HepG2 (cell line): ENCODE measurements around the gene IAPP. TPM values are rescaled to one million over a fixed set of nuclear protein-coding genes. Genes with fewer than 3 reads are reported as not detected.

ENCODE experiments used
- ATAC-seq: fragments of 200-7000 bp; cut with Tn5 transposase; 3 replicates; pipeline ENCODE4 v1.9.1; 2020; ENCODE audit warnings: mild to moderate bottlenecking, moderate library complexity
- BruUV-seq: library from RNA; stranded (reverse); fragments of 400-500 nt; replicated peaks from 2 replicates; lab custom pipeline; 2021; lab: Mats Ljungman, UMichigan
- CTCF ChIA-PET: fragments of 300-600 bp; formaldehyde crosslinking; extraction: SDS; loops from one replicate; lab custom pipeline; 2021; ENCODE audit warnings: low total read pairs, inconsistent platforms, low intra/inter-chr PET ratio; lab: Yijun Ruan, JAX
- POLR2A ChIA-PET: fragments of 350-600 bp; sonication (Branson Sonifier 250); formaldehyde crosslinking; loops from one replicate; lab custom pipeline; 2020; ENCODE audit warnings: antibody characterized with exemption, inconsistent platforms; lab: Yijun Ruan, JAX
- DNase-seq: peaks from one replicate; pipeline ENCODE4 v3.0.0-alpha.2; 2015; ENCODE audit warnings: low spot score
- FAIRE-seq: peaks from 3 replicates; lab custom pipeline; 2011; peaks lifted over from hg19 to GRCh38; lab: Jason Lieb, UNC
- H2AFZ ChIP-seq: one replicate; pipeline ENCODE4 v1.6.1; 2011; ENCODE audit warnings: low read length, inconsistent platforms
- H3K27ac ChIP-seq: fragments of 300-600 bp; 3 replicates; pipeline ENCODE4 v1.8.0; 2011; ENCODE audit warnings: mixed run types, mild to moderate bottlenecking, mixed read lengths, low read length, inconsistent platforms; ENCODE audit not compliant: insufficient read depth; ENCODE audit errors: extremely low read length
- H3K27me3 ChIP-seq, 2 experiments: fragments of 200-600 bp in 1 of 2; 2 replicates in 1 of 2; 3 replicates in 1 of 2; pipeline versions ENCODE4 v1.6.0 to v1.8.0; 2011; ENCODE audit warnings: low read length in 2 of 2, mild to moderate bottlenecking in 2 of 2, moderate library complexity in 2 of 2, inconsistent platforms in 1 of 2; ENCODE audit not compliant: insufficient read depth in 2 of 2, control insufficient read depth in 1 of 2
- H3K36me3 ChIP-seq, 2 experiments: fragments of 200-600 bp in 1 of 2; replicated peaks in 1 of 2; 2 replicates in 1 of 2; 3 replicates in 1 of 2; pipeline versions ENCODE4 v1.5.1 to v1.8.0; 2011; ENCODE audit warnings: low read length in 2 of 2, inconsistent platforms in 1 of 2; ENCODE audit not compliant: insufficient read depth in 2 of 2, control insufficient read depth in 1 of 2
- H3K4me1 ChIP-seq: 2 replicates; pipeline ENCODE4 v1.5.1; 2012; ENCODE audit warnings: low read length, inconsistent platforms; ENCODE audit not compliant: insufficient read depth
- H3K4me2 ChIP-seq: 2 replicates; pipeline ENCODE4 v1.6.0; 2011; ENCODE audit warnings: low read depth, low read length, inconsistent platforms
- H3K4me3 ChIP-seq, 3 experiments: fragments of 200-600 bp in 1 of 3; sonication (generic), shearing (Covaris generic) in 1 of 3; replicated peaks in 1 of 3; 2 replicates each; pipeline ENCODE4 v1.5.1; 2011 to 2016; ENCODE audit warnings: low read length in 3 of 3, inconsistent platforms in 2 of 3, low read depth in 2 of 3, mild to moderate bottlenecking in 2 of 3, control low read depth in 1 of 3, mixed read lengths in 1 of 3; ENCODE audit not compliant: insufficient read depth in 1 of 3
- H3K79me2 ChIP-seq: one replicate; pipeline ENCODE4 v1.6.1; 2011; ENCODE audit warnings: low read length, inconsistent platforms; ENCODE audit not compliant: insufficient read depth
- H3K9ac ChIP-seq: 2 replicates; pipeline ENCODE4 v1.6.0; 2011; ENCODE audit warnings: mild to moderate bottlenecking, low read depth, low read length, inconsistent platforms; ENCODE audit not compliant: insufficient read depth
- H3K9me3 ChIP-seq: 2 replicates; pipeline ENCODE4 v1.5.1; 2012; ENCODE audit warnings: mild to moderate bottlenecking, low read length
- H4K20me1 ChIP-seq: 2 replicates; pipeline ENCODE4 v1.6.0; 2011; ENCODE audit warnings: inconsistent platforms, mild to moderate bottlenecking, low read length, moderate library complexity; ENCODE audit not compliant: insufficient read depth
- BHLHE40 ChIP-seq: IDR thresholded peaks from 2 replicates; pipeline ENCODE4 v1.6.1; 2011; ENCODE audit warnings: low read length, improper control_type of control experiment
- HDAC1 ChIP-seq: sonication (generic); formaldehyde crosslinking; IDR thresholded peaks from 2 replicates; pipeline ENCODE4 v1.5.1; 2020; ENCODE audit warnings: mild to moderate bottlenecking, missing genetic modification reagents
- TCF12 ChIP-seq, 2 experiments: fragments of 450-650 bp in 1 of 2; sonication (generic) in 1 of 2; formaldehyde crosslinking in 1 of 2; IDR thresholded peaks; 2 replicates each; pipeline versions ENCODE4 v1.6.1 to v1.8.0; 2017 to 2022; ENCODE audit warnings: antibody characterized with exemption in 1 of 2, mild to moderate bottlenecking in 1 of 2, missing genetic modification reagents in 1 of 2, moderate library complexity in 1 of 2
- WGBS: methylation state at CpG from one replicate; pipeline ENCODE4 v1.1.6; 2017; ENCODE audit warnings: low lambda C conversion rate; 5-methylcytosine and 5-hydroxymethylcytosine counted together
- in situ Hi-C: cut with HindIII; loops from 2 replicates; pipeline ENCODE4 v1.10.0; 2017; ENCODE audit warnings: low pct_unique_long_range_greater_than_20kb; ENCODE audit not compliant: extremely low pct_ligation_motif_present
- intact Hi-C: fragments of 100-400 bp; cut with micrococcal nuclease; formaldehyde crosslinking; loops from one replicate; pipeline ENCODE4 v1.10.0; 2022; ENCODE audit not compliant: unreplicated experiment
- polyA plus RNA-seq, 8 experiments: library from polyadenylated mRNA; depleted of rRNA in 3 of 8; stranded (reverse) in 7 of 8; unstranded in 1 of 8; fragments of >200 nt; fragmentation: Illumina TruSeq in 4 of 8; extraction: Trizol in 4 of 8; gene quantifications; 2 replicates each; pipeline versions ENCODE4 v1.2.1 to v1.2.3, GENCODE V29; 2011 to 2016; ENCODE audit warnings: low read depth in 4 of 8, missing spikeins in 1 of 8, mixed read lengths in 1 of 8; ENCODE audit not compliant: insufficient read depth in 1 of 8
- total RNA-seq, 5 experiments: library from RNA; depleted of rRNA; stranded (reverse); fragments of >200 nt; fragmentation: Illumina TruSeq; extraction: Trizol; gene quantifications; 2 replicates each; pipeline ENCODE4 v1.2.3, GENCODE V29; 2016; ENCODE audit warnings: low read depth in 1 of 5
- TF ChIP-seq, protein P1 (sequence below): sonication (generic); formaldehyde crosslinking; IDR thresholded peaks from 2 replicates; pipeline ENCODE4 v1.5.0; 2020; ENCODE audit warnings: missing genetic modification reagents
- TF ChIP-seq, protein P2 (sequence below): sonication (generic); formaldehyde crosslinking; IDR thresholded peaks from 2 replicates; pipeline ENCODE4 v1.4.0; 2020; ENCODE audit warnings: missing genetic modification reagents

The IAPP gene
- total and polyA plus RNA-seq, 2 of the 13 experiments (the other 11 are each of a cell fraction or from before 2014, with no cell fraction given), result not detected

DNA sequence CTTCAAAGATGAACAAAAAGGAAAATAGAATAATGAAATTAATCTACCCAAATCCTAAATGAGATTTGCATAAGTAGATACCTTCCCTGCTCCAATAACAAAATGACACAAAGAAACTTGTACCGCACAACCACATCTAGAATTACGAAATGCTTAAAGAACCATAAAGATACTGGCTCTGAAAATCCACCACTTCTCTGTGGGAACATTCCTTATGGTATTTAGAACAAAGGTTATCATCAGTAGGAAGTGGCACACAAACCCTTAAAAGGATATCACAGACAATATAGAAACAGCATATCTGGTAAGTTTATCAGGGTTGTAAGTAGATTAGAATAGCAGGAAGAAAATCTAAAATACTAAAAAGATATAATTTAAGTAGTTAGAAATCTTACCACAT is 11.6 kb downstream of the IAPP start:
- Histone ChIP-seq H3K9ac (no peak overlapping the region), H3K79me2 (no peaks in the 10 kb centered on the region), H4K20me1 (no peaks in the 10 kb centered on the region), H3K36me3 (no peaks in the 10 kb centered on the region), H3K27ac (no peak overlapping the region), H2AFZ (no peak overlapping the region), H3K4me2 (no peak overlapping the region), H3K4me3 (no peak overlapping the region), H3K4me1 (no peaks in the 10 kb centered on the region), H3K9me3 (no peaks in the 10 kb centered on the region), H3K27me3 (no peaks in the 10 kb centered on the region)
- ChIA-PET POLR2A (no interaction called here), CTCF (no interaction called here)
- TF ChIP-seq, protein P1, sequence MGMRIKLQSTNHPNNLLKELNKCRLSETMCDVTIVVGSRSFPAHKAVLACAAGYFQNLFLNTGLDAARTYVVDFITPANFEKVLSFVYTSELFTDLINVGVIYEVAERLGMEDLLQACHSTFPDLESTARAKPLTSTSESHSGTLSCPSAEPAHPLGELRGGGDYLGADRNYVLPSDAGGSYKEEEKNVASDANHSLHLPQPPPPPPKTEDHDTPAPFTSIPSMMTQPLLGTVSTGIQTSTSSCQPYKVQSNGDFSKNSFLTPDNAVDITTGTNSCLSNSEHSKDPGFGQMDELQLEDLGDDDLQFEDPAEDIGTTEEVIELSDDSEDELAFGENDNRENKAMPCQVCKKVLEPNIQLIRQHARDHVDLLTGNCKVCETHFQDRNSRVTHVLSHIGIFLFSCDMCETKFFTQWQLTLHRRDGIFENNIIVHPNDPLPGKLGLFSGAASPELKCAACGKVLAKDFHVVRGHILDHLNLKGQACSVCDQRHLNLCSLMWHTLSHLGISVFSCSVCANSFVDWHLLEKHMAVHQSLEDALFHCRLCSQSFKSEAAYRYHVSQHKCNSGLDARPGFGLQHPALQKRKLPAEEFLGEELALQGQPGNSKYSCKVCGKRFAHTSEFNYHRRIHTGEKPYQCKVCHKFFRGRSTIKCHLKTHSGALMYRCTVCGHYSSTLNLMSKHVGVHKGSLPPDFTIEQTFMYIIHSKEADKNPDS (CRISPR knock-in tag), result no peak
- TF ChIP-seq, protein P2, sequence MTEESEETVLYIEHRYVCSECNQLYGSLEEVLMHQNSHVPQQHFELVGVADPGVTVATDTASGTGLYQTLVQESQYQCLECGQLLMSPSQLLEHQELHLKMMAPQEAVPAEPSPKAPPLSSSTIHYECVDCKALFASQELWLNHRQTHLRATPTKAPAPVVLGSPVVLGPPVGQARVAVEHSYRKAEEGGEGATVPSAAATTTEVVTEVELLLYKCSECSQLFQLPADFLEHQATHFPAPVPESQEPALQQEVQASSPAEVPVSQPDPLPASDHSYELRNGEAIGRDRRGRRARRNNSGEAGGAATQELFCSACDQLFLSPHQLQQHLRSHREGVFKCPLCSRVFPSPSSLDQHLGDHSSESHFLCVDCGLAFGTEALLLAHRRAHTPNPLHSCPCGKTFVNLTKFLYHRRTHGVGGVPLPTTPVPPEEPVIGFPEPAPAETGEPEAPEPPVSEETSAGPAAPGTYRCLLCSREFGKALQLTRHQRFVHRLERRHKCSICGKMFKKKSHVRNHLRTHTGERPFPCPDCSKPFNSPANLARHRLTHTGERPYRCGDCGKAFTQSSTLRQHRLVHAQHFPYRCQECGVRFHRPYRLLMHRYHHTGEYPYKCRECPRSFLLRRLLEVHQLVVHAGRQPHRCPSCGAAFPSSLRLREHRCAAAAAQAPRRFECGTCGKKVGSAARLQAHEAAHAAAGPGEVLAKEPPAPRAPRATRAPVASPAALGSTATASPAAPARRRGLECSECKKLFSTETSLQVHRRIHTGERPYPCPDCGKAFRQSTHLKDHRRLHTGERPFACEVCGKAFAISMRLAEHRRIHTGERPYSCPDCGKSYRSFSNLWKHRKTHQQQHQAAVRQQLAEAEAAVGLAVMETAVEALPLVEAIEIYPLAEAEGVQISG (CRISPR knock-in tag), result no peak
- TF ChIP-seq TCF12 (IDR thresholded peaks at IDR 0.05) (no peak), TCF12 (CRISPR knock-in tag; IDR thresholded peaks at IDR 0.05) (no peak), BHLHE40 (no peak), HDAC1 (no peak)
- intact Hi-C loops, result no loop called here
- DNase-seq, result no peak
- no peak for ATAC-seq
- no TSS peak for BruUV-seq
- FAIRE-seq, result no peak
- WGBS, result 2% methylated on average over 2 of the region's 2 CpGs
- in situ Hi-C loops, result no loop called here
